Body of pancreas (tissue), 4 donors: ENCODE results near the gene GPR107. TPM values are rescaled to one million over a fixed set of nuclear protein-coding genes. Genes with fewer than 3 reads are reported as not detected.

Experiments used
- ATAC-seq: fragments of 150-250 bp; one replicate; pipeline ENCODE4 v1.9.1; 2016
- DNase-seq, 4 donors: peaks; one replicate each; pipeline ENCODE4 v3.0.0-alpha.2; 2019
- H3K27ac ChIP-seq, 4 donors: fragments of 200-600 bp; sonication (generic); 1 replicate in 3 of 4; 2 replicates in 1 of 4; pipeline versions ENCODE4 v1.5.1 to v1.6.1; 2016 to 2019; ENCODE audit warnings: mild to moderate bottlenecking in 1 of 4, mixed read lengths in 1 of 4, moderate library complexity in 1 of 4
- H3K27me3 ChIP-seq, 2 donors: fragments of 200-600 bp; sonication (generic); one replicate each; pipeline ENCODE4 v1.6.0; 2016; ENCODE audit warnings: mild to moderate bottlenecking in 1 of 2
- H3K36me3 ChIP-seq, 2 donors: fragments of 200-600 bp; sonication (generic); replicated peaks in 1 of 2; 2 replicates each; pipeline ENCODE4 v1.5.1; 2016; ENCODE audit warnings: low read depth in 2 of 2; ENCODE audit not compliant: insufficient read depth in 1 of 2
- H3K4me1 ChIP-seq: fragments of 200-600 bp; sonication (generic); one replicate; pipeline ENCODE4 v1.6.0; 2016
- H3K4me3 ChIP-seq, 2 donors: fragments of 200-600 bp; sonication (generic); 1 replicate in 1 of 2; 2 replicates in 1 of 2; pipeline ENCODE4 v1.5.1; 2016 to 2019
- H3K9me3 ChIP-seq, 3 donors: fragments of 200-600 bp; sonication (generic); 1 replicate in 2 of 3; 2 replicates in 1 of 3; pipeline ENCODE4 v1.5.1; 2016
- CTCF ChIP-seq, 7 experiments: fragments of 450-650 bp in 4 of 7; fragments of 200-600 bp in 3 of 7; sonication (generic) in 3 of 7; IDR thresholded peaks; one replicate each; pipeline ENCODE4 v1.5.1; 2016 to 2019; ENCODE audit warnings: antibody characterized with exemption in 7 of 7
- POLR2A ChIP-seq, 3 donors: fragments of 450-650 bp; IDR thresholded peaks; one replicate each; pipeline ENCODE4 v1.6.1; 2016; ENCODE audit warnings: antibody characterized with exemption in 3 of 3, mild to moderate bottlenecking in 2 of 3
- WGBS, 2 donors: methylation state at CpG; one replicate each; pipeline ENCODE4 v1.1.5; 2017; 5-methylcytosine and 5-hydroxymethylcytosine counted together
- intact Hi-C: fragments of 100-400 bp; cut with DNase I; formaldehyde crosslinking; loops from one replicate; pipeline ENCODE4 v1.15.1; 2023
- total RNA-seq, 2 donors: library from RNA; depleted of rRNA; stranded (reverse); fragments of >200 nt; gene quantifications; one replicate each; pipeline ENCODE4 v1.1.0, GENCODE V29; 2016

GPR107 gene
- total RNA-seq, 2 donors from 2014 or later, result 9.6 to 11.4 TPM

- no peak overlapping the region for H3K27ac ChIP-seq
- H3K4me3 ChIP-seq, result no peak overlapping the region
- no peak for TF ChIP-seq CTCF (IDR thresholded peaks at IDR 0.05)
- no peak for TF ChIP-seq POLR2A (IDR thresholded peaks at IDR 0.05)
- DNase-seq, result no peak
- WGBS, 2 donors, result 68 to 79% methylated on average over 2 of the region's 2 CpGs
- no peaks in the 10 kb centered on the region for H3K9me3 ChIP-seq
- intact Hi-C loops, result no loop called here
- no peaks in the 10 kb centered on the region for H3K36me3 ChIP-seq
- H3K27me3 ChIP-seq, result no peaks in the 10 kb centered on the region
- H3K4me1 ChIP-seq, result peaks cover 22% of the 10 kb centered on the region
- no peak for ATAC-seq
Measured at GRCh38 chr9:130179331-130179907, 125.7 kb downstream of the GPR107 start.

GRCh38 chr9:130180516-130180915 lies 126.8 kb downstream of the GPR107 start:
- intact Hi-C loops, result no loop called here
- Histone ChIP-seq H3K9me3 (no peaks in the 10 kb centered on the region), H3K27ac (no peak overlapping the region), H3K4me1 (peaks cover 26% of the 10 kb centered on the region), H3K27me3 (no peaks in the 10 kb centered on the region), H3K36me3 (no peaks in the 10 kb centered on the region), H3K4me3 (no peak overlapping the region)
- TF ChIP-seq POLR2A (IDR thresholded peaks at IDR 0.05) (no peak), CTCF (IDR thresholded peaks at IDR 0.05) (no peak)
- ATAC-seq (no peak), DNase-seq (no peak)
- 89 to 91% methylated on average over 11 to 12 of the region's 12 CpGs for WGBS, 2 donors

GRCh38 chr9:130181678-130182380 lies 128.1 kb downstream of the GPR107 start:
- Histone ChIP-seq H3K27me3 (no peaks in the 10 kb centered on the region), H3K9me3 (no peaks in the 10 kb centered on the region), H3K27ac (peak overlapping the region in 3 of 4 donors; percentile 71 to 80 (median 76)), H3K4me3 (no peak overlapping the region), H3K36me3 (no peaks in the 10 kb centered on the region), H3K4me1 (peaks cover 39% of the 10 kb centered on the region)
- WGBS, 2 donors, result 72 to 76% methylated on average over 14 to 27 of the region's 33 CpGs
- intact Hi-C loops, result no loop called here
- no peak for TF ChIP-seq CTCF (IDR thresholded peaks at IDR 0.05)
- TF ChIP-seq POLR2A (IDR thresholded peaks at IDR 0.05), result no peak
- ATAC-seq (peak; percentile 73), DNase-seq (peak; percentile 60 to 80 (median 77))

- H3K9me3 ChIP-seq, result no peaks in the 10 kb centered on the region
- no peak overlapping the region for H3K4me3 ChIP-seq
- TF ChIP-seq POLR2A (IDR thresholded peaks at IDR 0.05), result no peak
- TF ChIP-seq CTCF (IDR thresholded peaks at IDR 0.05), result no peak
- 88 to 90% methylated on average over 8 to 17 of the region's 17 CpGs for WGBS, 2 donors
- intact Hi-C loops, result no loop called here
- no peak for DNase-seq
- peaks cover 45% of the 10 kb centered on the region for H3K4me1 ChIP-seq
- no peak for ATAC-seq
- no peaks in the 10 kb centered on the region for H3K27me3 ChIP-seq
- peak overlapping the region; percentile 54 to 80 (median 74) for H3K27ac ChIP-seq
- no peaks in the 10 kb centered on the region for H3K36me3 ChIP-seq
Measured at GRCh38 chr9:130182381-130182909, 128.7 kb downstream of the GPR107 start.
